Measurements from ENCODE around the gene CNTN3.

DNA sequence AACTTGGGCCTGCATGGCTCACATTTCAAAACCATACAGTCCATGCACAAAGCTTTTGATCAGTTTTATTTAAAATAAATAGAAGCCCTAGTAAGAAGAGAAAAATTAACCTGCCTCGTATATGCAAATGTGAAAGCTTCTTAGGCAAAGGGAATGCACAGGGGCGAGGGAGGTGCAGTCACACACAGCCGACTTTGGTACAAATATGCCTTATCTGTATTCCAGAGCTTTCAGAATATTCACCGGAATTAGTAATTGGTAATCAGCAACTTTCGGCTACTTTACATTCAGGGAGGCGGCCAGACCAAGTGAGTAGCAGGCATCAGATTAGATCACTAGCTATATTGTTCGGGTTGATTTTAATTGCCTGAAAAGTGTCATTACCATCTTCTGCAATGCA lies 7.5 kb downstream of the CNTN3 start:
- TF ChIP-seq, protein P1, sequence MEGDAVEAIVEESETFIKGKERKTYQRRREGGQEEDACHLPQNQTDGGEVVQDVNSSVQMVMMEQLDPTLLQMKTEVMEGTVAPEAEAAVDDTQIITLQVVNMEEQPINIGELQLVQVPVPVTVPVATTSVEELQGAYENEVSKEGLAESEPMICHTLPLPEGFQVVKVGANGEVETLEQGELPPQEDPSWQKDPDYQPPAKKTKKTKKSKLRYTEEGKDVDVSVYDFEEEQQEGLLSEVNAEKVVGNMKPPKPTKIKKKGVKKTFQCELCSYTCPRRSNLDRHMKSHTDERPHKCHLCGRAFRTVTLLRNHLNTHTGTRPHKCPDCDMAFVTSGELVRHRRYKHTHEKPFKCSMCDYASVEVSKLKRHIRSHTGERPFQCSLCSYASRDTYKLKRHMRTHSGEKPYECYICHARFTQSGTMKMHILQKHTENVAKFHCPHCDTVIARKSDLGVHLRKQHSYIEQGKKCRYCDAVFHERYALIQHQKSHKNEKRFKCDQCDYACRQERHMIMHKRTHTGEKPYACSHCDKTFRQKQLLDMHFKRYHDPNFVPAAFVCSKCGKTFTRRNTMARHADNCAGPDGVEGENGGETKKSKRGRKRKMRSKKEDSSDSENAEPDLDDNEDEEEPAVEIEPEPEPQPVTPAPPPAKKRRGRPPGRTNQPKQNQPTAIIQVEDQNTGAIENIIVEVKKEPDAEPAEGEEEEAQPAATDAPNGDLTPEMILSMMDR (IDR thresholded peaks at IDR 0.05): no peak
- no peak for TF ChIP-seq POLR2A (IDR thresholded peaks at IDR 0.05)

Measured in uterus (tissue), 2 donors.